EL (cell line): ENCODE data around the gene EP400.
"Not testable (repeated sequence)": the region's sequence is repeated elsewhere in the genome, so short reads cannot be mapped to it uniquely, and the experiment has no call there.

Experiments used
- DNase-seq: peaks from one replicate; pipeline ENCODE4 v3.0.0-alpha.2; 2016

EP400 gene

GRCh38 chr12:131954460-131954859, 4.7 kb downstream of the EP400 start:
- not testable (repeated sequence) for DNase-seq

- no peak for DNase-seq
These were observed 9.4 kb downstream of the EP400 start for GRCh38 chr12:131959116-131959515.

GRCh38 chr12:131959641-131960589, 10.2 kb downstream of the EP400 start:
- DNase-seq, result no peak

- DNase-seq, result not testable (repeated sequence)
These were observed 11.0 kb downstream of the EP400 start for GRCh38 chr12:131960590-131961325.

- DNase-seq, result not testable (repeated sequence)
These were observed 11.6 kb downstream of the EP400 start for GRCh38 chr12:131961328-131961727.

- DNase-seq, result no peak
These were observed 12.3 kb downstream of the EP400 start for GRCh38 chr12:131962069-131962468.

GRCh38 chr12:131963381-131963780, 13.6 kb downstream of the EP400 start:
- no peak for DNase-seq

GRCh38 chr12:131965073-131965472, 15.3 kb downstream of the EP400 start:
- DNase-seq, result peak; percentile 36

- no peak for DNase-seq
These were observed 21.5 kb downstream of the EP400 start for GRCh38 chr12:131971226-131971625.

- no peak for DNase-seq
These were observed 25.5 kb downstream of the EP400 start for GRCh38 chr12:131975228-131975627.

GRCh38 chr12:131979606-131980005, 29.9 kb downstream of the EP400 start:
- DNase-seq, result no peak

GRCh38 chr12:131980263-131980662, 30.5 kb downstream of the EP400 start:
- DNase-seq, result no peak

GRCh38 chr12:131981388-131981787, 31.6 kb downstream of the EP400 start:
- DNase-seq, result no peak

- DNase-seq, result no peak
These were observed 32.3 kb downstream of the EP400 start for GRCh38 chr12:131982041-131982440.

GRCh38 chr12:131983026-131983425, 33.3 kb downstream of the EP400 start:
- DNase-seq, result no peak

GRCh38 chr12:131983554-131983953, 33.8 kb downstream of the EP400 start:
- no peak for DNase-seq

GRCh38 chr12:131984334-131984733, 34.6 kb downstream of the EP400 start:
- DNase-seq, result no peak

GRCh38 chr12:131985510-131985875, 35.8 kb downstream of the EP400 start:
- not testable (repeated sequence) for DNase-seq

GRCh38 chr12:131986361-131986760, 36.6 kb downstream of the EP400 start:
- DNase-seq, result no peak

GRCh38 chr12:131986910-131987309, 37.2 kb downstream of the EP400 start:
- DNase-seq, result no peak

- DNase-seq, result no peak
These were observed 37.8 kb downstream of the EP400 start for GRCh38 chr12:131987552-131987951.

GRCh38 chr12:131988054-131988796, 38.5 kb downstream of the EP400 start:
- no peak for DNase-seq

- no peak for DNase-seq
These were observed 39.3 kb downstream of the EP400 start for GRCh38 chr12:131989021-131989420.
